ENCODE data around the gene ZMYND15.

DNA sequence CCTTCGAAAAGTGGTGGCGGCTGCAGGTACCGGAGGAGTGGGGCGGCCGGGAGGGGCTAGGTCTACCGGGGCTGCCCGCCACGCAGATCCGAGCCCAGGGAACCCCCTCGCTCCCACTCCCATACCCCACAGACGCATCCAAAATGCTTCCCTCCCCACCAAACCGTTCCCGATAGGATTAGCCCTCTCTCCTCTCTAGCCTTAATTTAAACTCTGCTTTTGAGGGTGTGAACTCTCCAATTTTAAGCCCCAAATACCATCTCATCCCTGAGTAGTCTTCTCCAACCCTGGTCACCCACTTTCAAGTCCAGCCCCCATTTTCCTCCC is 355 bp downstream of the ZMYND15 start:
- no peak for TF ChIP-seq CTCF (IDR thresholded peaks at IDR 0.05)
- TF ChIP-seq POLR2A (IDR thresholded peaks at IDR 0.05), result no peak
